ENCODE data around the gene SLF1.

Gene SLF1

DNA sequence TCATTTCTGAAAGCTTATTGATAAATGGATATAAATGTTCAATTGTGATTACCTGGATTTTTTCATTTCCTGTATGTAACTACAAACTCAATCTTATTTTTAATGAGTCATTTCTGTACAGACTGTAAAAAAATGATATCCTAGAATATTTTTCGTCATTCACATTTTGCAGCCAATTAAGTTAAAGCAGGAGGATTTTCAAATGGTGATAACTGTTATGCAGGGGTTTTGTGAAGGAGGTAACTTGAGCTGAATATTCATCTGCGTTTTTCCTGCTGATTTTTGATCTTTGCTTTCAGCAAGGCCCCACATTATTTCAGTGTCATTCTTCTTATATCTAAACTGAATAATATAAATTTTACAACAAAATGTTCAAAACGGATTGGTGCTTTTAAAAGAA lies 74.1 kb downstream of the SLF1 start:
- DNase-seq (ENCODE audit: extremely low spot score) = no peak

DNA sequence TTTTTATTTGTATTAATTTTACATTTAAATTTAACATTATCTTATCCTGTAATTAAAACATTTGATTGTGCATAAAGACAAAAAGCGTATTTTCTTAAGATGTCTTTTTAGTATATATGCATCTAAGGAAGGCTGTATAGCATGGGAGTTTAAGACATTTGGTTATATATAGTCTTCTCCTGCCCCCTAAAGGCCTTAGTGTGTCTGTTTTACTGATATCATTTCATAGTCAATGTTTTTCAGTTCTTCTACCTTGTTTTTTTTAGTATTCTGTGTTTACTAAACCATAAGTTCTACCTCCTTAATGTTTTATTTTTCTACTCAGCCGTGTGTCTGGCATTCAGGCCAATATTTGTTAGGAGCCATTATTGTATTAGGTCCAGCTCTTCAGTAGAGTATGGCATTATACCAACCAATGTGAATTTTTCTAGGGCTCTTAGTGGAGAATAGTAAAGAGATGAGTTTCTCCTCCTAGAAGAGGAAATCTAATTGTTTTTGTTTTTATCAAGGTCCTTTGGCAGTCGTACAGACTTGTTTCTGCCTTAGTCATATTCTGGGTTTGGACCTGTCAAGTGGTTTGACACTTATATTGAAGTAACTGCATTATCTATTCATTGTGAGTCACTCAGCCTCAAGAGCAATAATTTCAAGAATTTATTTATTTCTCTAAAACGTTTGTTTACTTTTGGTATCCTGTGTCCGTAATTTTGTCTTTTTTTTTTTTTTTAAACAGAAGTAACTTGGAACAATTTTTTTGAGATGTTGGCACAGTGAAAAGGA lies 74.8 kb downstream of the SLF1 start:
- no peak for TF ChIP-seq ZNF384 (IDR thresholded peaks at IDR 0.05)
- no peak for TF ChIP-seq FOXM1 (IDR thresholded peaks at IDR 0.05; ENCODE audit: borderline replicate concordance)
- TF ChIP-seq FOXA1 (IDR thresholded peaks at IDR 0.05) = no peak
- no peak for TF ChIP-seq SUZ12 (IDR thresholded peaks at IDR 0.05)
- TF ChIP-seq BHLHE40 (IDR thresholded peaks at IDR 0.05; ENCODE audit: borderline replicate concordance) = no peak
- TF ChIP-seq NFRKB (IDR thresholded peaks at IDR 0.05) = no peak
- no peak for TF ChIP-seq FOXK2 (IDR thresholded peaks at IDR 0.05)
- no peak for TF ChIP-seq LEF1 (IDR thresholded peaks at IDR 0.05; ENCODE audit: borderline replicate concordance)
- no peak for TF ChIP-seq TARDBP (IDR thresholded peaks at IDR 0.05)
- no peak for TF ChIP-seq L3MBTL2 (conservative IDR thresholded peaks at IDR 0.05)
- no peak for TF ChIP-seq SP1 (IDR thresholded peaks at IDR 0.05)
- no peak for DNase-seq (ENCODE audit: extremely low spot score)
- ChIA-PET CTCF (interaction anchor here (0.7 to 1.4 kb wide), 3 partner anchors 44 to 892 kb away, joined by 3 to 6 read pairs (median 3); no protein-coding TSS in a partner anchor), POLR2A (no interaction called here)

More for the DNA sequence above, 74.1 kb downstream of the SLF1 start:
- ChIA-PET CTCF (interaction anchor here (0.7 to 1.4 kb wide), 3 partner anchors 45 to 891 kb away, joined by 3 to 6 read pairs (median 3); no protein-coding TSS in a partner anchor), POLR2A (no interaction called here)
- TF ChIP-seq L3MBTL2 (conservative IDR thresholded peaks at IDR 0.05) (no peak), CTBP1 (IDR thresholded peaks at IDR 0.05; ENCODE audit: borderline replicate concordance) (no peak), SUZ12 (IDR thresholded peaks at IDR 0.05) (no peak), SP1 (IDR thresholded peaks at IDR 0.05) (no peak), BHLHE40 (IDR thresholded peaks at IDR 0.05; ENCODE audit: borderline replicate concordance) (no peak), ELF4 (IDR thresholded peaks at IDR 0.05) (no peak), FOXM1 (IDR thresholded peaks at IDR 0.05; ENCODE audit: borderline replicate concordance) (no peak)

GRCh38 chr5:94693845-94694370 lies 75.4 kb downstream of the SLF1 start:
- CTCF ChIA-PET = no interaction called here
- TF ChIP-seq, protein P1, sequence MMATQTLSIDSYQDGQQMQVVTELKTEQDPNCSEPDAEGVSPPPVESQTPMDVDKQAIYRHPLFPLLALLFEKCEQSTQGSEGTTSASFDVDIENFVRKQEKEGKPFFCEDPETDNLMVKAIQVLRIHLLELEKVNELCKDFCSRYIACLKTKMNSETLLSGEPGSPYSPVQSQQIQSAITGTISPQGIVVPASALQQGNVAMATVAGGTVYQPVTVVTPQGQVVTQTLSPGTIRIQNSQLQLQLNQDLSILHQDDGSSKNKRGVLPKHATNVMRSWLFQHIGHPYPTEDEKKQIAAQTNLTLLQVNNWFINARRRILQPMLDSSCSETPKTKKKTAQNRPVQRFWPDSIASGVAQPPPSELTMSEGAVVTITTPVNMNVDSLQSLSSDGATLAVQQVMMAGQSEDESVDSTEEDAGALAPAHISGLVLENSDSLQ (IDR thresholded peaks at IDR 0.05) = peak; percentile 77
- no peak for TF ChIP-seq FOXM1 (IDR thresholded peaks at IDR 0.05; ENCODE audit: borderline replicate concordance)
- POLR2A ChIA-PET = no interaction called here

GRCh38 chr5:94694671-94695070 lies 76.2 kb downstream of the SLF1 start:
- DNase-seq (ENCODE audit: extremely low spot score) = no peak
- ChIA-PET CTCF (no interaction called here), POLR2A (no interaction called here)
- no peak for TF ChIP-seq ELF4 (IDR thresholded peaks at IDR 0.05)
- TF ChIP-seq ARNT (IDR thresholded peaks at IDR 0.05) = no peak
- TF ChIP-seq FOXM1 (IDR thresholded peaks at IDR 0.05; ENCODE audit: borderline replicate concordance) = no peak
- no peak for TF ChIP-seq FOXK2 (IDR thresholded peaks at IDR 0.05)
- no peak for TF ChIP-seq HDGF (IDR thresholded peaks at IDR 0.05; ENCODE audit: borderline replicate concordance)
- no peak for TF ChIP-seq TARDBP (IDR thresholded peaks at IDR 0.05)
- TF ChIP-seq L3MBTL2 (conservative IDR thresholded peaks at IDR 0.05) = no peak
- TF ChIP-seq, protein P1 (IDR thresholded peaks at IDR 0.05) = no peak
- TF ChIP-seq LEF1 (IDR thresholded peaks at IDR 0.05; ENCODE audit: borderline replicate concordance) = no peak
- TF ChIP-seq CTBP1 (IDR thresholded peaks at IDR 0.05; ENCODE audit: borderline replicate concordance) = no peak
- TF ChIP-seq SP1 (IDR thresholded peaks at IDR 0.05) = no peak
- TF ChIP-seq ZNF384 (IDR thresholded peaks at IDR 0.05) = no peak
- no peak for TF ChIP-seq BHLHE40 (IDR thresholded peaks at IDR 0.05; ENCODE audit: borderline replicate concordance)

More at GRCh38 chr5:94693845-94694370, 75.4 kb downstream of the SLF1 start:
- no peak for DNase-seq (ENCODE audit: extremely low spot score)

GRCh38 chr5:94698197-94698596 lies 79.7 kb downstream of the SLF1 start:
- DNase-seq (ENCODE audit: extremely low spot score) = no peak
- TF ChIP-seq TARDBP (IDR thresholded peaks at IDR 0.05) = no peak
- TF ChIP-seq, protein P1 (IDR thresholded peaks at IDR 0.05) = peak; percentile 90
- POLR2A ChIA-PET = no interaction called here
- CTCF ChIA-PET = no interaction called here

DNA sequence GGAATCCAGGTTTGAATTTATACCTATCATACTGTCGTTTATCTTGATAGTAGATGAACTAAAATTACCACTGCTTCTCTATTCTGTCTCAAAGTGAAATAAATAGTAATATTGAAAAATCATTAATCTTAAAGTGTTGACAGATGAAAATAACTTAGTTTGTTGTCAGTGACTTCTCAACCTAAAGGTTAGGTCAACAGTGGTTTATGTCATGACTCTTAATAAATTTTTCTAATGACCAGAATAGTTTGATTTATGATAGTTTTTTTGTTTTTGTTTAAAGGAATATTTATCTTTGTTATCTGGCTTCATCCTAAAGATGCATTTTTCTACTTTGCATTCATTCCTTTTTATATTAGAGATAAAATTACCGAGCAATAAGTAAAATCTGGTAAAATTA lies 81.1 kb downstream of the SLF1 start:
- CTCF ChIA-PET = no interaction called here
- TF ChIP-seq SP1 (IDR thresholded peaks at IDR 0.05) = no peak
- TF ChIP-seq ELF4 (IDR thresholded peaks at IDR 0.05) = no peak
- no peak for TF ChIP-seq FOXK2 (IDR thresholded peaks at IDR 0.05)
- TF ChIP-seq SUZ12 (IDR thresholded peaks at IDR 0.05) = no peak
- no peak for TF ChIP-seq ZNF384 (IDR thresholded peaks at IDR 0.05)
- TF ChIP-seq, protein P1 (IDR thresholded peaks at IDR 0.05) = peak; percentile 65
- no peak for TF ChIP-seq BHLHE40 (IDR thresholded peaks at IDR 0.05; ENCODE audit: borderline replicate concordance)
- no peak for TF ChIP-seq ARNT (IDR thresholded peaks at IDR 0.05)
- no peak for TF ChIP-seq FOXA1 (IDR thresholded peaks at IDR 0.05)
- POLR2A ChIA-PET = no interaction called here

More for the DNA sequence above, 81.1 kb downstream of the SLF1 start:
- DNase-seq (ENCODE audit: extremely low spot score) = no peak

Data from HEK293T (cell line).